ENCODE results near the gene EOMES. TPM values are rescaled to one million over a fixed set of nuclear protein-coding genes. Genes with fewer than 3 reads are reported as not detected.

The EOMES gene
- total and polyA plus RNA-seq, 2 of the 4 experiments (the other 2 are of a cell fraction) = not detected

GRCh38 chr3:27714146-27714526 is 8.0 kb downstream of the EOMES start:
- in situ Hi-C loops (cut with MboI; ENCODE audit: low sequenced_read_pairs) = loop anchor here (5.0 kb wide), 1 partner anchor 608 kb away; no protein-coding TSS in a partner anchor

More at GRCh38 chr3:27714146-27714526, 8.0 kb downstream of the EOMES start:
- no TSS peak for BruUV-seq (replicated peaks)
- H3K23ac ChIP-seq (ENCODE audit: low read depth, low read length) = no peak overlapping the region
- H2BK15ac ChIP-seq (ENCODE audit: low read depth, low read length) = no peak overlapping the region
- peak overlapping the region; percentile 95 for H3K4me2 ChIP-seq (ENCODE audit: low read depth, low read length)
- ChIA-PET POLR2A (ENCODE audit: unreplicated experiment) (no interaction called here), CTCF (no interaction called here)
- ATAC-seq (ENCODE audit: low read depth) = no peak
- H3K79me1 ChIP-seq (ENCODE audit: low read depth in 1 of 2, low read length in 2 of 2) = no peaks in the 10 kb centered on the region
- H3K9me1 ChIP-seq (ENCODE audit: insufficient read depth, low read length) = no peaks in the 10 kb centered on the region
- H2BK5ac ChIP-seq (ENCODE audit: low read depth, low read length, poor library complexity, severe bottlenecking) = no peak overlapping the region
- no peak overlapping the region for H2BK20ac ChIP-seq (ENCODE audit: low read depth, low read length)
- no peak overlapping the region for H2AFZ ChIP-seq (replicated peaks; ENCODE audit: low read length, poor library complexity)
- intact Hi-C loops (cut with micrococcal nuclease) (loop anchor here (5.0 kb wide), 1 partner anchor 528 kb away; the partner anchor contains the start of gene CMC1), dilution Hi-C loops (cut with HindIII; ENCODE audit: low sequenced_read_pairs, unreplicated experiment) (no loop called here)
- H3K14ac ChIP-seq (replicated peaks; ENCODE audit: low read depth, low read length) = no peak overlapping the region
- no peak overlapping the region for H4K91ac ChIP-seq (ENCODE audit: insufficient read depth, low read depth, low read length)
- H3K27me3 ChIP-seq (ENCODE audit: control insufficient read depth, insufficient read depth, low read length) = peaks cover 63% of the 10 kb centered on the region
- H3K27ac ChIP-seq (ENCODE audit: insufficient read depth, low read length) = no peak overlapping the region
- no peak overlapping the region for H3K18ac ChIP-seq (ENCODE audit: low read depth, low read length)
- no peak overlapping the region for H2AK9ac ChIP-seq (replicated peaks; ENCODE audit: low read depth, low read length, poor library complexity)
- H4K20me1 ChIP-seq (ENCODE audit: insufficient read depth, low read length) = no peaks in the 10 kb centered on the region
- no peak overlapping the region for H4K5ac ChIP-seq (ENCODE audit: low read depth, low read length)
- H2AK5ac ChIP-seq (ENCODE audit: low read depth, low read length) = no peak overlapping the region
- peaks cover 6% of the 10 kb centered on the region; the same call in 1 of the 2 replicates for H3K4me1 ChIP-seq (ENCODE audit: control insufficient read depth, insufficient read depth, low read length)
- H3K56ac ChIP-seq (ENCODE audit: extremely low read depth, insufficient read depth, low read length) = no peak overlapping the region
- H2BK120ac ChIP-seq (ENCODE audit: low read depth, low read length) = no peak overlapping the region
- no peaks in the 10 kb centered on the region for H3K9me3 ChIP-seq (ENCODE audit: control insufficient read depth, insufficient read depth, low read length)
- TF ChIP-seq SMC3 (IDR thresholded peaks at IDR 0.05; ENCODE audit: low read depth, low read length) (no peak), CHD1 (IDR thresholded peaks at IDR 0.05; ENCODE audit: low read depth, low read length) (no peak), RFX5 (IDR thresholded peaks at IDR 0.05; ENCODE audit: low read depth, low read length) (no peak), ELK1 (IDR thresholded peaks at IDR 0.05; ENCODE audit: borderline replicate concordance, low read depth, low read length) (no peak), CEBPB (IDR thresholded peaks at IDR 0.05; ENCODE audit: low read depth, low read length) (no peak), POLR2A (IDR thresholded peaks at IDR 0.05; ENCODE audit: low read depth, low read length) (no peak), RAD21 (IDR thresholded peaks at IDR 0.05; ENCODE audit: low read length) (no peak), NFE2L2 (IDR thresholded peaks at IDR 0.05; ENCODE audit: low read depth, low read length) (no peak), BHLHE40 (IDR thresholded peaks at IDR 0.05; ENCODE audit: low read depth, low read length) (no peak), USF2 (IDR thresholded peaks at IDR 0.05; ENCODE audit: low read depth, low read length) (no peak), MAFK (IDR thresholded peaks at IDR 0.05; ENCODE audit: low read depth, low read length) (no peak)
- H3K4me3 ChIP-seq (ENCODE audit: insufficient read depth, low read depth, low read length) = no peak overlapping the region
- H3K9ac ChIP-seq (ENCODE audit: low read depth, low read length) = no peak overlapping the region
- no peak for DNase-seq
- no CpG with 5 or more reads among the region's 11 CpGs for WGBS, 2 experiments (ENCODE audit: extremely low coverage in 2 of 2, insufficient read length in 1 of 2)
- no peaks in the 10 kb centered on the region for H3K36me3 ChIP-seq (ENCODE audit: control insufficient read depth, insufficient read depth, low read length)
- H4K8ac ChIP-seq (ENCODE audit: low read depth in 2 of 2, low read length in 2 of 2) = no peak overlapping the region
- no peak overlapping the region for H3K4ac ChIP-seq (ENCODE audit: low read depth, low read length)
